Panc1 (cell line): ENCODE measurements around the gene XCR1. TPM values are rescaled to one million over a fixed set of nuclear protein-coding genes. Genes with fewer than 3 reads are reported as not detected.

Experiments used
- ATAC-seq: fragments of 200-7000 bp; cut with Tn5 transposase; 2 replicates; pipeline ENCODE4 v1.9.1; 2020; ENCODE audit warnings: mild to moderate bottlenecking, moderate library complexity
- BruUV-seq: library from RNA; stranded (reverse); fragments of 400-500 nt; replicated peaks from 2 replicates; lab custom pipeline; 2021; lab: Mats Ljungman, UMichigan
- CTCF ChIA-PET: fragments of 300-600 bp; sonication (Branson Sonifier 250); formaldehyde crosslinking; loops from one replicate; lab custom pipeline; 2022; ENCODE audit warnings: antibody characterized with exemption; lab: Charles Lee
- POLR2A ChIA-PET: fragments of 300-600 bp; sonication (Branson Sonifier 250); formaldehyde crosslinking; loops from one replicate; lab custom pipeline; 2022; ENCODE audit warnings: antibody characterized with exemption; lab: Charles Lee
- DNase-seq: peaks from one replicate; pipeline ENCODE4 v3.0.0-alpha.2; 2010; ENCODE audit warnings: low read depth, low spot score
- H3K27ac ChIP-seq: 2 replicates; pipeline ENCODE4 v1.5.1; 2011; ENCODE audit warnings: mild to moderate bottlenecking, low read length, inconsistent platforms
- H3K27me3 ChIP-seq: fragments of 200-500 bp; sonication (Bioruptor generic); 2 replicates; pipeline ENCODE4 v1.6.0; 2014; ENCODE audit warnings: low read length, inconsistent platforms; ENCODE audit not compliant: control insufficient read depth, insufficient read depth
- H3K36me3 ChIP-seq: fragments of 200-500 bp; sonication (Bioruptor generic); 2 replicates; pipeline ENCODE4 v1.5.1; 2014; ENCODE audit warnings: inconsistent platforms, mild to moderate bottlenecking, low read length, moderate library complexity; ENCODE audit not compliant: control insufficient read depth, insufficient read depth
- H3K4me1 ChIP-seq: 2 replicates; pipeline ENCODE4 v1.5.1; 2011; ENCODE audit warnings: inconsistent platforms, mild to moderate bottlenecking, low read length, moderate library complexity; ENCODE audit not compliant: control insufficient read depth, insufficient read depth
- H3K4me3 ChIP-seq, 2 experiments: 2 replicates each; pipeline ENCODE4 v1.5.1; 2011 to 2012; ENCODE audit warnings: low read depth in 2 of 2, low read length in 2 of 2, mild to moderate bottlenecking in 2 of 2, inconsistent platforms in 1 of 2, moderate library complexity in 1 of 2
- H3K9me3 ChIP-seq: fragments of 200-500 bp; sonication (Bioruptor generic); 2 replicates; pipeline ENCODE4 v1.5.1; 2014; ENCODE audit warnings: low read depth, mild to moderate bottlenecking, inconsistent platforms, low read length, moderate library complexity; ENCODE audit not compliant: control insufficient read depth, insufficient read depth
- CTCF ChIP-seq: fragments of 450-650 bp; IDR thresholded peaks from 2 replicates; pipeline ENCODE4 v1.5.1; 2017; ENCODE audit warnings: mild to moderate bottlenecking
- POLR2AphosphoS5 ChIP-seq: IDR thresholded peaks from 2 replicates; pipeline ENCODE4 v1.6.1; 2012; ENCODE audit warnings: mild to moderate bottlenecking, low read depth, low read length, moderate library complexity
- REST ChIP-seq, 2 experiments: IDR thresholded peaks; 2 replicates each; pipeline ENCODE4 v1.6.1; 2011 to 2012; ENCODE audit warnings: low read depth in 2 of 2, control low read depth in 1 of 2, low read length in 1 of 2, mild to moderate bottlenecking in 1 of 2, moderate library complexity in 1 of 2; ENCODE audit not compliant: insufficient read depth in 1 of 2
- SIN3A ChIP-seq: IDR thresholded peaks from 2 replicates; pipeline ENCODE4 v1.6.1; 2012; ENCODE audit warnings: low read depth, mild to moderate bottlenecking, low read length, moderate library complexity, borderline replicate concordance; ENCODE audit not compliant: insufficient read depth
- TCF7L2 ChIP-seq: IDR thresholded peaks from 2 replicates; pipeline ENCODE4 v1.6.1; 2011; ENCODE audit warnings: mild to moderate bottlenecking, low read depth, low read length, inconsistent platforms
- in situ Hi-C: cut with HindIII; loops from 2 replicates; pipeline ENCODE4 v1.10.0; 2016; ENCODE audit warnings: low sequenced_read_pairs, low pct_unique_long_range_greater_than_20kb
- intact Hi-C: fragments of 100-400 bp; cut with micrococcal nuclease; formaldehyde crosslinking; loops from one replicate; pipeline ENCODE4 v1.10.0; 2022; ENCODE audit not compliant: unreplicated experiment
- total RNA-seq: library from RNA; stranded (reverse); gene quantifications from one replicate; pipeline ENCODE4 v1.2.1, GENCODE V29; 2021; ENCODE audit not compliant: unreplicated experiment

The XCR1 gene
- total RNA-seq, 1 experiment from 2014 or later, result not detected

- Histone ChIP-seq H3K4me3 (no peak overlapping the region), H3K9me3 (no peaks in the 10 kb centered on the region), H3K36me3 (no peaks in the 10 kb centered on the region), H3K4me1 (no peaks in the 10 kb centered on the region), H3K27me3 (no peaks in the 10 kb centered on the region), H3K27ac (no peak overlapping the region)
- in situ Hi-C loops, result no loop called here
- ATAC-seq, result no peak
- no peak for DNase-seq
- ChIA-PET CTCF (no interaction called here), POLR2A (no interaction called here)
- no TSS peak for BruUV-seq
- TF ChIP-seq TCF7L2 (no peak), SIN3A (no peak), CTCF (no peak), POLR2AphosphoS5 (no peak), REST (IDR thresholded peaks at IDR 0.05; ENCODE audit: insufficient read depth in 1 of 2, low read depth in 2 of 2, low read length in 1 of 2) (no peak)
- intact Hi-C loops, result no loop called here
Observed at GRCh38 chr3:45976191-45977091, 50.8 kb downstream of the XCR1 start.

- DNase-seq, result no peak
- CTCF ChIA-PET, result no interaction called here
- H3K27ac ChIP-seq, result no peak overlapping the region
- H3K4me1 ChIP-seq, result no peaks in the 10 kb centered on the region
- H3K9me3 ChIP-seq, result no peaks in the 10 kb centered on the region
- H3K36me3 ChIP-seq, result no peaks in the 10 kb centered on the region
- no peak for TF ChIP-seq TCF7L2
- no peak for TF ChIP-seq REST (IDR thresholded peaks at IDR 0.05; ENCODE audit: insufficient read depth in 1 of 2, low read depth in 2 of 2, low read length in 1 of 2)
- TF ChIP-seq CTCF, result no peak
- TF ChIP-seq SIN3A, result no peak
- no peak for TF ChIP-seq POLR2AphosphoS5
- H3K27me3 ChIP-seq, result no peaks in the 10 kb centered on the region
- in situ Hi-C loops (no loop called here), intact Hi-C loops (no loop called here)
- POLR2A ChIA-PET, result no interaction called here
- H3K4me3 ChIP-seq, result no peak overlapping the region
- ATAC-seq, result no peak
- BruUV-seq, result no TSS peak
Observed at GRCh38 chr3:45975686-45976085, 51.6 kb downstream of the XCR1 start.
